Body of pancreas (tissue), 4 donors: Measurements from ENCODE around the gene WDR41. TPM values are rescaled to one million over a fixed set of nuclear protein-coding genes. Genes with fewer than 3 reads are reported as not detected.

Experiments used
- ATAC-seq: fragments of 150-250 bp; one replicate; pipeline ENCODE4 v1.9.1; 2016
- DNase-seq, 4 donors: peaks; one replicate each; pipeline ENCODE4 v3.0.0-alpha.2; 2019
- H3K27ac ChIP-seq, 4 donors: fragments of 200-600 bp; sonication (generic); 1 replicate in 3 of 4; 2 replicates in 1 of 4; pipeline versions ENCODE4 v1.5.1 to v1.6.1; 2016 to 2019; ENCODE audit warnings: mild to moderate bottlenecking in 1 of 4, mixed read lengths in 1 of 4, moderate library complexity in 1 of 4
- H3K27me3 ChIP-seq, 2 donors: fragments of 200-600 bp; sonication (generic); one replicate each; pipeline ENCODE4 v1.6.0; 2016; ENCODE audit warnings: mild to moderate bottlenecking in 1 of 2
- H3K36me3 ChIP-seq, 2 donors: fragments of 200-600 bp; sonication (generic); replicated peaks in 1 of 2; 2 replicates each; pipeline ENCODE4 v1.5.1; 2016; ENCODE audit warnings: low read depth in 2 of 2; ENCODE audit not compliant: insufficient read depth in 1 of 2
- H3K4me1 ChIP-seq: fragments of 200-600 bp; sonication (generic); one replicate; pipeline ENCODE4 v1.6.0; 2016
- H3K4me3 ChIP-seq, 2 donors: fragments of 200-600 bp; sonication (generic); 1 replicate in 1 of 2; 2 replicates in 1 of 2; pipeline ENCODE4 v1.5.1; 2016 to 2019
- H3K9me3 ChIP-seq, 3 donors: fragments of 200-600 bp; sonication (generic); 1 replicate in 2 of 3; 2 replicates in 1 of 3; pipeline ENCODE4 v1.5.1; 2016
- POLR2A ChIP-seq, 3 donors: fragments of 450-650 bp; IDR thresholded peaks; one replicate each; pipeline ENCODE4 v1.6.1; 2016; ENCODE audit warnings: antibody characterized with exemption in 3 of 3, mild to moderate bottlenecking in 2 of 3
- WGBS, 2 donors: methylation state at CpG; one replicate each; pipeline ENCODE4 v1.1.5; 2017; 5-methylcytosine and 5-hydroxymethylcytosine counted together
- intact Hi-C: fragments of 100-400 bp; cut with DNase I; formaldehyde crosslinking; loops from one replicate; pipeline ENCODE4 v1.15.1; 2023
- total RNA-seq, 2 donors: library from RNA; depleted of rRNA; stranded (reverse); fragments of >200 nt; gene quantifications; one replicate each; pipeline ENCODE4 v1.1.0, GENCODE V29; 2016
- TF ChIP-seq, protein P1 (sequence below), 7 experiments: fragments of 450-650 bp in 4 of 7; fragments of 200-600 bp in 3 of 7; sonication (generic) in 3 of 7; IDR thresholded peaks; one replicate each; pipeline ENCODE4 v1.5.1; 2016 to 2019; ENCODE audit warnings: antibody characterized with exemption in 7 of 7

The WDR41 gene
- total RNA-seq, 2 donors from 2014 or later = 17.8 to 35.5 TPM

DNA sequence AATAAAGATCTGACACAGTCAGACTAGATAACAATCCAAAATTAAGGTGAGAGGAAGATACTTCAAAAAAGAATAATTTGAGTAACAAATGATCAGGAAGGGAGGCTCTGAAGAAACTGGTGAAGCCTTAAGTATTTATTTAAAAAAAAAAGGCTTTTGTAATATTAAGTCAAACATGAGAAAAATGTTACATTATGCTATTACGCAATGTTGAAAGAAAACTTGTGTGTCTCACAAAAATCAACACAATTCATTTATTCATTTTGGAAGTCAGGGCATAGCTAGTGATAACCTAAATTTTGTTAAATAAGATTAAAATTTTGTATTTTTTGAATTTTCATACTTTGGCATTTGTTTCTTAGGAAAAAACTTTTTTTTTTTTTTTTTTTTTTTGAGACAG, 28.2 kb downstream of the WDR41 start:
- ATAC-seq (no peak), DNase-seq (no peak)
- Histone ChIP-seq H3K4me1 (peaks cover 10% of the 10 kb centered on the region), H3K9me3 (no peaks in the 10 kb centered on the region), H3K27ac (no peak overlapping the region), H3K27me3 (no peaks in the 10 kb centered on the region), H3K4me3 (no peak overlapping the region), H3K36me3 (no peaks in the 10 kb centered on the region)
- TF ChIP-seq POLR2A (IDR thresholded peaks at IDR 0.05) = no peak
- TF ChIP-seq, protein P1, sequence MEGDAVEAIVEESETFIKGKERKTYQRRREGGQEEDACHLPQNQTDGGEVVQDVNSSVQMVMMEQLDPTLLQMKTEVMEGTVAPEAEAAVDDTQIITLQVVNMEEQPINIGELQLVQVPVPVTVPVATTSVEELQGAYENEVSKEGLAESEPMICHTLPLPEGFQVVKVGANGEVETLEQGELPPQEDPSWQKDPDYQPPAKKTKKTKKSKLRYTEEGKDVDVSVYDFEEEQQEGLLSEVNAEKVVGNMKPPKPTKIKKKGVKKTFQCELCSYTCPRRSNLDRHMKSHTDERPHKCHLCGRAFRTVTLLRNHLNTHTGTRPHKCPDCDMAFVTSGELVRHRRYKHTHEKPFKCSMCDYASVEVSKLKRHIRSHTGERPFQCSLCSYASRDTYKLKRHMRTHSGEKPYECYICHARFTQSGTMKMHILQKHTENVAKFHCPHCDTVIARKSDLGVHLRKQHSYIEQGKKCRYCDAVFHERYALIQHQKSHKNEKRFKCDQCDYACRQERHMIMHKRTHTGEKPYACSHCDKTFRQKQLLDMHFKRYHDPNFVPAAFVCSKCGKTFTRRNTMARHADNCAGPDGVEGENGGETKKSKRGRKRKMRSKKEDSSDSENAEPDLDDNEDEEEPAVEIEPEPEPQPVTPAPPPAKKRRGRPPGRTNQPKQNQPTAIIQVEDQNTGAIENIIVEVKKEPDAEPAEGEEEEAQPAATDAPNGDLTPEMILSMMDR (IDR thresholded peaks at IDR 0.05) = no peak
- WGBS, 2 donors = 97% methylated on average over 1 of the region's 1 CpG
- intact Hi-C loops = no loop called here

DNA sequence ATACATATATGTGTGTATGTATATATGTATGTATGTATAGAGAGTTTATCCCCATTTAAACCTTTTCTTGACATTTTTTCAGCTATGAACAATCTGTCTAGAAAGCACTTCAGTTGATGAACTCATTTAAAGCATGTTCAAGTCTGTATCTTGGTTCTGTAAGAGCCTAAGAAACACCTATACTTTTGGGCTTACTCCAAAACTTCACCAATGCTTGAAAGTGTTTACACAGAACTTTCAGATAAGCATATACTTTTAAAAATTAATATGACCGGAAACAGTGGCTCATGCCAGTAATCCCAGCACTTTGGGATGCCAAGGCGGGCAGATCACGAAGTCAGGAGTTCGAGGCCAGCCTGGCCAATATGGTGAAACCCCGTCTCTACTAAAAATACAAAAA, 30.8 kb downstream of the WDR41 start:
- no peaks in the 10 kb centered on the region for H3K36me3 ChIP-seq
- no peak overlapping the region for H3K4me3 ChIP-seq
- H3K9me3 ChIP-seq = no peaks in the 10 kb centered on the region
- intact Hi-C loops = no loop called here
- H3K27me3 ChIP-seq = no peaks in the 10 kb centered on the region
- 86 to 90% methylated on average over 5 of the region's 5 CpGs for WGBS, 2 donors
- ATAC-seq (no peak), DNase-seq (no peak)
- no peak overlapping the region for H3K27ac ChIP-seq
- TF ChIP-seq, protein P1 (IDR thresholded peaks at IDR 0.05) = no peak
- TF ChIP-seq POLR2A (IDR thresholded peaks at IDR 0.05) = no peak
- peaks cover 8% of the 10 kb centered on the region for H3K4me1 ChIP-seq

DNA sequence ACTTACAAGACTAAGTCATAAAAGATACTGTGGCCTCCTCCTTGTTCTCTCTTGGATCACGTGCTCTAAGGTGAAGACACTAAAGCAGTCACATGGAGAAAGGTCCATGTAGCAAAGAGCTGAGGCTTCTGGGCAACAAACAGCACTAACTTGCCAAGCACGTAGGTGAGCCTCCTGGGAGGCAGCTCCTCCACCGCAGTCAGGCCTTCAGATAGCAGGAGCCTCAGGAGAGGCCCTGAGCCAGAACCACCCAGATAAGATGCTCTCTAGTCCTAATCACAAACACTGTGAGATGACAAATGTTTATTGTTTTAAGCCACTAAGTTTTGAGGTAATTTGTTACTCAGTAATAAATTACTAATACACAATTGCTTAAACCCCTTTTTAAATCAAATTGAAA, 38.0 kb downstream of the WDR41 start:
- 86 to 90% methylated on average over 1 to 3 of the region's 3 CpGs for WGBS, 2 donors
- intact Hi-C loops = no loop called here
- no peaks in the 10 kb centered on the region for H3K4me1 ChIP-seq
- H3K9me3 ChIP-seq = no peaks in the 10 kb centered on the region
- no peak overlapping the region for H3K27ac ChIP-seq
- H3K36me3 ChIP-seq = peaks cover 0 to 4% of the 10 kb centered on the region in 2 donors
- TF ChIP-seq POLR2A (IDR thresholded peaks at IDR 0.05) = no peak
- TF ChIP-seq, protein P1 (IDR thresholded peaks at IDR 0.05) = no peak
- no peaks in the 10 kb centered on the region for H3K27me3 ChIP-seq
- H3K4me3 ChIP-seq = no peak overlapping the region
- DNase-seq (no peak), ATAC-seq (no peak)

DNA sequence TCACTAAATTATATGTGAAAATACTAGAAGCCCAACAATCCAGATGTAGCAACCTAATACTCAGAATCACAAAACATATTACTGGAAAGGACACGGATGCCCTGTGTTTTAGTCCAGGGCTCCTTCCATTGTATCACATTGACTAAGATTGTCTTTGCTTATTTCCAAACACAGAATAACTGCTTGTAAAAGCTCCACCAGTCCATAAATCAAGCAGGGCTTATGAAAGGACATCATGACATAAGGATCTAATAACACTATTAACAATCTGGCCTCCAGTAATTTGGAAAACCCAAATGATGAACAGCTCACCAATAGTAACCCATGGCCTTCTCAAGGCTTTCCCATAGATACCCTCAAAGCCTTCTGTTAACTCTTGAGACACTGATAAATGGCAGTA, 39.8 kb downstream of the WDR41 start:
- intact Hi-C loops = no loop called here
- Histone ChIP-seq H3K9me3 (no peaks in the 10 kb centered on the region), H3K4me1 (no peaks in the 10 kb centered on the region), H3K27ac (no peak overlapping the region), H3K4me3 (no peak overlapping the region), H3K27me3 (no peaks in the 10 kb centered on the region), H3K36me3 (peaks cover 0 to 7% of the 10 kb centered on the region in 2 donors)
- DNase-seq (no peak), ATAC-seq (no peak)
- WGBS, 2 donors = 96 to 100% methylated on average over 1 of the region's 1 CpG
- TF ChIP-seq, protein P1 (IDR thresholded peaks at IDR 0.05) = no peak
- no peak for TF ChIP-seq POLR2A (IDR thresholded peaks at IDR 0.05)

DNA sequence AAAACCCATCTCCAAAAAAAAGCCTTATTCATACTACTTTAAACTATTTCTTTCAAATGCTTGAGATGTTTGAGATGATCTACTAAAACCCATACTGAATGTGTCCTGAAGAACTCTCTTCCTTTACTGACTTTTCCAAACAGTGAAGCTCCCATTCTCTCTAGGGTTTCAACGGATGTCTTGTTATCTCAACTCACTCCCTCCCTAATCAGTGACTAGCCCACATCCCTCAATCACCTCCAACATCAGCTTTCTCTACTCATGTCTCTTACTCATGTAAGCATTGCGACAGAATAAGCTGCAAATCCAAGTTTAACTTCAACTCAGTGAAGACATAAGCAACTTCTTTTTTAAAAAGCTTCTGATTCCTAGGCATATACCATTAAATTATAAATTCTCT, 42.1 kb downstream of the WDR41 start:
- Histone ChIP-seq H3K4me3 (no peak overlapping the region), H3K36me3 (peaks cover 0 to 7% of the 10 kb centered on the region in 2 donors), H3K4me1 (no peaks in the 10 kb centered on the region), H3K27ac (no peak overlapping the region), H3K27me3 (no peaks in the 10 kb centered on the region), H3K9me3 (no peaks in the 10 kb centered on the region)
- ATAC-seq = no peak
- TF ChIP-seq POLR2A (IDR thresholded peaks at IDR 0.05) = no peak
- DNase-seq = no peak
- WGBS, 2 donors = 57 to 83% methylated on average over 2 of the region's 2 CpGs
- intact Hi-C loops = no loop called here
